GM19239 (cell line): ENCODE data around the gene METTL2B.
A peak's percentile ranks its signal among the peaks of the same experiment; 100 is the strongest.

Experiments used
- DNase-seq: peaks from one replicate; pipeline ENCODE4 v3.0.0; 2011; ENCODE audit warnings: low spot score; ENCODE audit not compliant: insufficient read length
- FAIRE-seq: peaks from 2 replicates; lab custom pipeline; 2011; peaks lifted over from hg19 to GRCh38; lab: Jason Lieb, UNC

METTL2B gene

GRCh38 chr7:128476402-128477335 lies at the start of gene METTL2B:
METTL2B (plus strand) TSS chr7:128476748; CDS start chr7:128476766, 18 bp downstream.
- DNase-seq, result peak; percentile 54
- FAIRE-seq, result peak; percentile 91

- FAIRE-seq (peak; percentile 28), DNase-seq (no peak)
Observed at GRCh38 chr7:128427289-128427891, 49.2 kb upstream of the METTL2B start.

GRCh38 chr7:128430207-128430606 lies 46.3 kb upstream of the METTL2B start:
- FAIRE-seq (no peak), DNase-seq (no peak)

GRCh38 chr7:128431221-128431620 lies 45.3 kb upstream of the METTL2B start:
- no peak for FAIRE-seq

GRCh38 chr7:128431754-128432153 lies 44.8 kb upstream of the METTL2B start:
- DNase-seq, result no peak
- FAIRE-seq, result no peak

More at GRCh38 chr7:128431221-128431620, 45.3 kb upstream of the METTL2B start:
- DNase-seq, result no peak

GRCh38 chr7:128434413-128435326 lies 41.9 kb upstream of the METTL2B start:
- FAIRE-seq, result no peak
- DNase-seq, result no peak

- DNase-seq (no peak), FAIRE-seq (no peak)
Observed at GRCh38 chr7:128435327-128435686, 41.2 kb upstream of the METTL2B start.

- DNase-seq (no peak), FAIRE-seq (peak; percentile 66)
Observed at GRCh38 chr7:128437426-128438332, 38.9 kb upstream of the METTL2B start.

GRCh38 chr7:128442356-128442755 lies 34.2 kb upstream of the METTL2B start:
- no peak for FAIRE-seq

GRCh38 chr7:128443831-128444600 lies 32.5 kb upstream of the METTL2B start:
- FAIRE-seq, result no peak
- DNase-seq, result no peak

More at GRCh38 chr7:128442356-128442755, 34.2 kb upstream of the METTL2B start:
- no peak for DNase-seq

- FAIRE-seq (no peak), DNase-seq (no peak)
Observed at GRCh38 chr7:128446306-128446705, 30.2 kb upstream of the METTL2B start.

GRCh38 chr7:128447941-128448564 lies 28.5 kb upstream of the METTL2B start:
- FAIRE-seq, result no peak
- no peak for DNase-seq

GRCh38 chr7:128448751-128449302 lies 27.7 kb upstream of the METTL2B start:
- DNase-seq (no peak), FAIRE-seq (no peak)

GRCh38 chr7:128450409-128450808 lies 26.1 kb upstream of the METTL2B start:
- no peak for FAIRE-seq
- DNase-seq, result no peak

GRCh38 chr7:128450913-128451312 lies 25.6 kb upstream of the METTL2B start:
- FAIRE-seq, result no peak
- DNase-seq, result no peak

- no peak for DNase-seq
- FAIRE-seq, result no peak
Observed at GRCh38 chr7:128452552-128452951, 24.0 kb upstream of the METTL2B start.

GRCh38 chr7:128453836-128454804 lies 22.4 kb upstream of the METTL2B start:
- DNase-seq (no peak), FAIRE-seq (no peak)
